Stimulated activated CD8-positive, alpha-beta memory T cell treated with anti-CD3 and anti-CD28 coated beads, Interleukin-4, amount 100 ng/mL, for 1 hour (primary cell): ENCODE data around the gene VANGL2.

Experiments
- DNase-seq, 2 donors: peaks; one replicate each; pipeline ENCODE4 v3.0.0-alpha.2; 2020; ENCODE audit warnings: low read depth in 2 of 2, low spot score in 1 of 2

VANGL2 gene

GRCh38 chr1:160427625-160428024 is 27.3 kb downstream of the VANGL2 start:
- DNase-seq: no peak

GRCh38 chr1:160428053-160428452 is 27.7 kb downstream of the VANGL2 start:
- no peak for DNase-seq

- no peak for DNase-seq
Measured at GRCh38 chr1:160428655-160429054, 28.3 kb downstream of the VANGL2 start.

- DNase-seq: no peak
Measured at GRCh38 chr1:160429125-160429561, 28.8 kb downstream of the VANGL2 start.

- no peak for DNase-seq
Measured at GRCh38 chr1:160429702-160430535, 29.6 kb downstream of the VANGL2 start.

DNA sequence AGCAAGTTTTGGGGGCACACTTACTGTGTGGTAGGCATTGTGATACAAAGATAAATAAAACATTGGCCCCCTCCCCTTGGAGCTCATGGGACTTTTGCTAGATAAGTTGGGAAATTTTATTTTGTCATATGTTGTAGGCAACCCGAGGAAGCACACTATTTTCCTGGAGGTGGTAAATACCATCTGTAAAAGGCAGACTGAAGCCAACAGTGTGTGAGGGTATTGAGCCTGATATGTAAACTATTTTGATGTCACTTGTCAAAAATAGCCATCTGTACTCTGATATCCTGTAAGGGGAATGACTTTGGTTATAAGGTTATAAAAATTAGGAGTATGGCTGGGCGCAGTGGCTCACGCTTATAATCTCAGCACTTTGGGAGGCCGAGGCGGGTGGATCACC is 30.6 kb downstream of the VANGL2 start:
- no peak for DNase-seq

- no peak for DNase-seq
Measured at GRCh38 chr1:160431571-160431970, 31.2 kb downstream of the VANGL2 start.

- DNase-seq: no peak
Measured at GRCh38 chr1:160432371-160432786, 32.0 kb downstream of the VANGL2 start.

DNA sequence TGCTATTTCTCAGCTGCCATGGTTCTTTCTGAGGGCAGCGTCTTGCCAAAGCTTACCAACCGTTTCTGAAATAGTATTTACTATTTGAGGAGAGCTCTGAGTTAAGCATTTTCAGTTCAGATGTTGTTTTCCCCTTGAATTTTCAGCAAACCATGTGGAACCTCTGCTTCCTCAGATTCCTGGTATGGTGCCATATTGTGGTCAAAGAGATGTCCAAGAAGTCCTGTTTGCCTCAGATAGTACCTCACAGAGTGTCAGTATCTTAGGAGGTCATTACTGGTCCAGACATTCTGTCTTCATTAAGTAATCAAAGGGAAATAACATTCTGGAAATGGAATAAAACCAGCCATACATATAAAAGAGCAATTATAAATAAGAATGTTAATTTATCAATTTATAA is 36.6 kb downstream of the VANGL2 start:
- DNase-seq: no peak

GRCh38 chr1:160437432-160438316 is 37.3 kb downstream of the VANGL2 start:
- no peak for DNase-seq

DNA sequence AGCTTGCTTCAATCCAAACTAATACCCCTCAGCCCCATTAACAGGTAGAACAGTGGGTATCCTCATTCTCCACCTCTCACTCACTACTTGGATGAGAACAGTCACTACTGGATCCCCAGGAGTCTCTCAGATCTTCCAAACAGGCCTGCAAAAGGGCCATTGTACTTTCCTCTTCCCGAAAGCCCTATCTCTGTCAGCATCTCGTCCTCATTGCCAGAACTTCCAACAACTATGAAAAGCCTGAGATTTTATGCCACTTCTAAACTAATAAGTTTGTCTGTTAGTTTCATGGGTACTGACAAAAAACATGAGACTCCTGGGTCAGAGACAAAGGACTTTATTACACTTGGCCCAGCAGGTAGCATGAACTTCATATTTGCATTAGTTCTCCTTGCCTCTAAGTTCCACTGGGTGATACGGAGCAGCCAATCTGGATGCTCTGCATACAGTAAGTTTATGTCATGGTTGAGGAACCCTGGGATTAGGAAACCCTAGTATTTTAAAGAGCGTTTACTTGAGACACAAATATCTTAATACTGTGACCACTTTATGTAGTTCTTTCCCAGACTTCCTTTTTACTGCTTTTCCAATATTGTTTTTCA is 38.1 kb downstream of the VANGL2 start:
- no peak for DNase-seq

GRCh38 chr1:160438935-160439334 is 38.6 kb downstream of the VANGL2 start:
- no peak for DNase-seq

- no peak for DNase-seq
Measured at GRCh38 chr1:160439718-160440117, 39.4 kb downstream of the VANGL2 start.

GRCh38 chr1:160446945-160447600 is 46.7 kb downstream of the VANGL2 start:
- no peak for DNase-seq

DNA sequence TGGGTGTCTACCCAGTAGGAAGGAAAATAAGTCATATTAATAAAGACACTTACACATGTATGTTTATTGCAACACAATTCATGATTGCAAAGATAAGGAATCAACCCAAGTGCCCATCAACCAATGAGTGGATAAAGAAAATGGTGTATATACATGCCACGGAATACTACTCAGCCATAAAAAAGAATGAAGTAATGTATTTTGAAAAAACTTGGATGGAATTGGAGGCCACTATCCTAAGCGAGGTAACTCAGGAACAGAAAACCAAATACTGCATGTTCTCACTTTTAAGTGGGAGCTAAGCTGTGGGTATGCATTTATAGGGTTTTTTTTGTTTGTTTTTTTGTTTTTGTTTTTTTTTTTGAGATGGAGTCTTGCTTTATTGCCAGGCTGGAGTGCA is 49.1 kb downstream of the VANGL2 start:
- DNase-seq: no peak

DNA sequence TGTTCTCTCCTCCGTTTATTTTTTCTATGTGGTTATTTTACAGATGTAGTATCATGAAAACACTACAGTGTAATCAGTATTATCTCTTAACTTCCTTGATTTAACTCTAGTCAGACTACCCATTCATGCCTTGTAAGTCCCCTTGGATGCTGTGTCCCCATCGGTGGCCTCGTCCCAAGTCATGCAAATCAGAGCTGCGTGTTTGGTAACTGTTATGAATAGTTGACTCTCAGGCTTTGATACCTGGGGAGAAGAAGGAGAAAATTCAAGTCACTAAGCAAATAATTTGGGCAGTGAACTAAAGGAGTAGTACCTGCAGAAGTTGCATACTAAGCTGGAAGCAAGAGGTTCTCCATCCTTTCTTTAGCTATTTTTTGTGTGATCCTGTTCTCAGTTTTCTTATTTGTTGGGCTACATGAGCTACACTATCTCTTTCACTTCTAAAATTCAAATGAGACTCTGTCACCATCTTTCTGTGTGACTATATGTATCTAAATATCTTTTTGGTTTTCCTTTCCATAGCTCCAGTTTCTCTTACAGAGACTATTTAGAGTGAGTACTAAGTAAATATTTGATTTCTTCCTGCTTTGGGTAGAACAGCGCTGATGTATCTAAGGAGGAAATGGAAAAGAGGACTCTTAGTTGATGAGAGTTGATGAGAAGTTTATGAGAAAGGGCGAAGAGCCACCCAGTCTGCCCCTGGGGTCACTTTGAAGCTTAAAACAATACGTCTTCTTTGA is 50.9 kb downstream of the VANGL2 start:
- DNase-seq: no peak

DNA sequence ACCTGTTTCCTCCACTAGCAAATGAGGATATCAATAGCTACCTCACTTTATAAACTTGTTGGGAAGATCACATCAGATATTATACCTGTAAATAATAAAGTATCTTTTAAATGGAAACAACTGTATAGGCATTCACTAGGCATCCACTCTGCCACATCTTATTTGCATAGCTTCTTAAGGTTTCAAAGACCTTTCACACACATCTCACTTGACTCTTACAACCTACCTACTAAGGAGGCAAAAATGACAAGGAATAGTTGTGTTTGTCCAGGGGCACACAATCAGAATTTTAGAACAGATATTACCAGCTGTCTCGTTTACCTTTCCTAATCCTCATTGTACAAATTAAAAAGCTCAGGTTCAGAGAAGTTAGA is 51.5 kb downstream of the VANGL2 start:
- no peak for DNase-seq

- no peak for DNase-seq
Measured at GRCh38 chr1:160453443-160453842, 53.1 kb downstream of the VANGL2 start.

DNA sequence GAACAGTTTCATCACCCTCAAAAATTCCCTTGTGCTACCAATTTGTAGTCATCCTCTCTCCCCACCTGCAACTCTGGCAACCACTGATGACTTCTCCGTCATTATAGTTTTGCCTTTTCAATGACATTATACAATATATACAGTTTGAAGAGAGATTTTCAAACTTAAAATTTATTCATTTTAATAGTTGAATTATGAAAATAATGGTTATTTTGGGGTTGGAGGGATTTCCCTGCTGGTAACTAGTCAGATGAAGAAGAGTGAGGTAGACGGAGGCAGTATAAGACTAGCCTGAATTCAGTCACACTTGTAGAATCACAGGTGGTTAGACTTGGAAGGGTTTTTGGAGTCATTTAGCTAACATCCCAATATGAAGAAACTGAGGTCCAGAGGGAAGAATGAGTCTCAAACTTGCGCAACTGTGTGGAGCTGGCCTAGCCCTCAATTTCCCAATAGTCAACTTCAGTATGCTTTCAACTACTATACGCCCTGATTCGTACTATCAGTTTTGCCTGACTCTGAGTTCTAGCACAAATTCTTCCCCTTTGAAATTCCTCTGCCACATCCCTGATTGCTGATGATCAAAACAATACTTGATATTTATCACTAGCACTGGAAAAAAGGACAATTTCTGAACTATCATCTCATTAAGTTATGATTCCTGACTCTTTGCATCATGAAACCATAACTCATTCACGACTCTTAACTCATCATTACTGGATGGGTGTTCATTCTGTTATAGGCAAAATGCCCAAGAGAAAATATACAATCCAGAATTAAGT is 54.2 kb downstream of the VANGL2 start:
- no peak for DNase-seq

GRCh38 chr1:160455153-160455517 is 54.8 kb downstream of the VANGL2 start:
- no peak for DNase-seq
